GM20000 (cell line): Measurements from ENCODE around the gene ARHGAP25.

ENCODE experiments used
- DNase-seq: peaks from one replicate; pipeline ENCODE4 v3.0.0; 2012; ENCODE audit warnings: low spot score
- CTCF ChIP-seq: IDR thresholded peaks from 2 replicates; pipeline ENCODE4 v1.5.1; 2012; ENCODE audit warnings: mild to moderate bottlenecking, control low read depth; ENCODE audit errors: extremely low read depth, missing control alignments

Gene ARHGAP25

GRCh38 chr2:68767996-68768395 lies 33.4 kb downstream of the ARHGAP25 start:
- no peak for TF ChIP-seq CTCF

GRCh38 chr2:68768461-68768860 lies 33.9 kb downstream of the ARHGAP25 start:
- no peak for DNase-seq
- TF ChIP-seq CTCF: no peak

More at GRCh38 chr2:68767996-68768395, 33.4 kb downstream of the ARHGAP25 start:
- no peak for DNase-seq

- DNase-seq: no peak
- no peak for TF ChIP-seq CTCF
These were observed 34.3 kb downstream of the ARHGAP25 start for GRCh38 chr2:68768951-68769350.

GRCh38 chr2:68769586-68770270 lies 35.1 kb downstream of the ARHGAP25 start:
- DNase-seq: no peak
- no peak for TF ChIP-seq CTCF

GRCh38 chr2:68770271-68771111 lies 35.9 kb downstream of the ARHGAP25 start:
- no peak for TF ChIP-seq CTCF

GRCh38 chr2:68771211-68771751 lies 36.7 kb downstream of the ARHGAP25 start:
- TF ChIP-seq CTCF: no peak

More at GRCh38 chr2:68770271-68771111, 35.9 kb downstream of the ARHGAP25 start:
- no peak for DNase-seq

GRCh38 chr2:68772109-68772508 lies 37.5 kb downstream of the ARHGAP25 start:
- no peak for DNase-seq
- TF ChIP-seq CTCF: no peak

More at GRCh38 chr2:68771211-68771751, 36.7 kb downstream of the ARHGAP25 start:
- peak; percentile 36 for DNase-seq
